ENCODE data around the gene SGMS1. TPM values are rescaled to one million over a fixed set of nuclear protein-coding genes. Genes with fewer than 3 reads are reported as not detected.

Gene SGMS1
- total and polyA plus RNA-seq, 2 donors from 2014 or later, result 13.6 to 100 TPM

GRCh38 chr10:50512743-50513416 lies 110.9 kb downstream of the SGMS1 start:
- no peak overlapping the region for H3K9ac ChIP-seq (ENCODE audit: low read length in 3 of 3)
- FAIRE-seq (no peak), DNase-seq (no peak)
- H3K36me3 ChIP-seq (ENCODE audit: control insufficient read depth in 2 of 3, insufficient read depth in 3 of 3, low read length in 3 of 3), result no peaks in the 10 kb centered on the region
- TF ChIP-seq CTCF (IDR thresholded peaks at IDR 0.05; ENCODE audit: borderline replicate concordance, extremely low read depth, insufficient read depth), result no peak
- intact Hi-C loops (cut with DNase I), result no loop called here
- H3K27me3 ChIP-seq (ENCODE audit: control insufficient read depth, insufficient read depth, low read length), result no peaks in the 10 kb centered on the region
- H3K27ac ChIP-seq (ENCODE audit: low read depth in 2 of 2, low read length in 2 of 2), result no peak overlapping the region
- H3K4me3 ChIP-seq (ENCODE audit: low read length in 3 of 3), result no peak overlapping the region
- H3K4me1 ChIP-seq (ENCODE audit: control insufficient read depth in 2 of 3, insufficient read depth in 2 of 3, low read depth in 1 of 3, low read length in 3 of 3), result peaks cover 4 to 16% (median 13%) of the 10 kb centered on the region in 3 donors
- H3K9me3 ChIP-seq (ENCODE audit: control insufficient read depth in 2 of 3, insufficient read depth in 1 of 3, low read length in 3 of 3), result no peaks in the 10 kb centered on the region

- FAIRE-seq, result no peak
- H3K4me1 ChIP-seq (ENCODE audit: control insufficient read depth in 2 of 3, insufficient read depth in 2 of 3, low read depth in 1 of 3, low read length in 3 of 3), result peaks cover 4 to 18% (median 13%) of the 10 kb centered on the region in 3 donors
- no peak overlapping the region for H3K9ac ChIP-seq (ENCODE audit: low read length in 3 of 3)
- TF ChIP-seq CTCF (IDR thresholded peaks at IDR 0.05; ENCODE audit: borderline replicate concordance, extremely low read depth, insufficient read depth), result no peak
- no peaks in the 10 kb centered on the region for H3K9me3 ChIP-seq (ENCODE audit: control insufficient read depth in 2 of 3, insufficient read depth in 1 of 3, low read length in 3 of 3)
- no peak for DNase-seq
- intact Hi-C loops (cut with DNase I), result no loop called here
- H3K27ac ChIP-seq (ENCODE audit: low read depth in 2 of 2, low read length in 2 of 2), result no peak overlapping the region
- H3K36me3 ChIP-seq (ENCODE audit: control insufficient read depth in 2 of 3, insufficient read depth in 3 of 3, low read length in 3 of 3), result no peaks in the 10 kb centered on the region
- H3K27me3 ChIP-seq (ENCODE audit: control insufficient read depth, insufficient read depth, low read length), result no peaks in the 10 kb centered on the region
- no peak overlapping the region for H3K4me3 ChIP-seq (ENCODE audit: low read length in 3 of 3)
Observed at GRCh38 chr10:50512214-50512595, 111.6 kb downstream of the SGMS1 start.

GRCh38 chr10:50511492-50512213 lies 112.1 kb downstream of the SGMS1 start:
- no peak for TF ChIP-seq CTCF (IDR thresholded peaks at IDR 0.05; ENCODE audit: borderline replicate concordance, extremely low read depth, insufficient read depth)
- DNase-seq (no peak), FAIRE-seq (no peak)
- intact Hi-C loops (cut with DNase I), result no loop called here
- H3K27me3 ChIP-seq (ENCODE audit: control insufficient read depth, insufficient read depth, low read length), result no peaks in the 10 kb centered on the region
- no peak overlapping the region for H3K9ac ChIP-seq (ENCODE audit: low read length in 3 of 3)
- H3K36me3 ChIP-seq (ENCODE audit: control insufficient read depth in 2 of 3, insufficient read depth in 3 of 3, low read length in 3 of 3), result no peaks in the 10 kb centered on the region
- no peaks in the 10 kb centered on the region for H3K9me3 ChIP-seq (ENCODE audit: control insufficient read depth in 2 of 3, insufficient read depth in 1 of 3, low read length in 3 of 3)
- H3K27ac ChIP-seq (ENCODE audit: low read depth in 2 of 2, low read length in 2 of 2), result no peak overlapping the region
- no peak overlapping the region for H3K4me3 ChIP-seq (ENCODE audit: low read length in 3 of 3)
- H3K4me1 ChIP-seq (ENCODE audit: control insufficient read depth in 2 of 3, insufficient read depth in 2 of 3, low read depth in 1 of 3, low read length in 3 of 3), result peaks cover 4 to 21% (median 13%) of the 10 kb centered on the region in 3 donors
